ENCODE results near the gene SSC5D. TPM values are rescaled to one million over a fixed set of nuclear protein-coding genes. Genes with fewer than 3 reads are reported as not detected.

Gene SSC5D
- total and polyA plus RNA-seq, 9 of the 15 experiments (the other 6 are each of a cell fraction or from before 2014, with no cell fraction given): 0.04 to 0.71 (median 0.14) TPM; not detected in 2

- TF ChIP-seq SRSF9 (IDR thresholded peaks at IDR 0.05; ENCODE audit: borderline replicate concordance, low read depth, low read length) (no peak), PTTG1 (tag; IDR thresholded peaks at IDR 0.05; ENCODE audit: low read depth) (no peak), ZFP1 (CRISPR knock-in tag; IDR thresholded peaks at IDR 0.05) (no peak), MCM3 (IDR thresholded peaks at IDR 0.05) (no peak), ZNF263 (CRISPR knock-in tag; IDR thresholded peaks at IDR 0.05; ENCODE audit: borderline replicate concordance) (no peak), USF1 (CRISPR knock-in tag; IDR thresholded peaks at IDR 0.05) (no peak), SETDB1 (IDR thresholded peaks at IDR 0.05; ENCODE audit: low read length) (no peak), IRF2 (CRISPR knock-in tag; IDR thresholded peaks at IDR 0.05) (no peak), ZNF347 (CRISPR knock-in tag; IDR thresholded peaks at IDR 0.05; ENCODE audit: low read depth) (no peak), ETS1 (conservative IDR thresholded peaks at IDR 0.05; ENCODE audit: control insufficient read depth, low read depth, low read length) (no peak), ZBED1 (IDR thresholded peaks at IDR 0.05) (no peak), ZBTB40 (IDR thresholded peaks at IDR 0.05) (no peak), ZBTB40 (CRISPR knock-in tag; IDR thresholded peaks at IDR 0.05) (no peak), ARID3B (CRISPR knock-in tag; IDR thresholded peaks at IDR 0.05; ENCODE audit: borderline replicate concordance) (no peak), ESRRA (IDR thresholded peaks at IDR 0.05; ENCODE audit: borderline replicate concordance, low read depth) (no peak), CBX2 (IDR thresholded peaks at IDR 0.05; ENCODE audit: insufficient read depth, low read length, poor library complexity, severe bottlenecking) (no peak)
Observed at GRCh38 chr19:55452749-55453346, 35.4 kb upstream of the SSC5D start (continued).
